Stimulated activated CD8-positive, alpha-beta memory T cell treated with anti-CD3 and anti-CD28 coated beads, Interleukin-7, amount 100 ng/mL, for 1 hour (primary cell): Measurements from ENCODE around the gene JADE2.

ENCODE experiments used
- DNase-seq, 2 donors: peaks; one replicate each; pipeline ENCODE4 v3.0.0-alpha.2; 2020; ENCODE audit warnings: low read depth in 2 of 2

The JADE2 gene

DNA sequence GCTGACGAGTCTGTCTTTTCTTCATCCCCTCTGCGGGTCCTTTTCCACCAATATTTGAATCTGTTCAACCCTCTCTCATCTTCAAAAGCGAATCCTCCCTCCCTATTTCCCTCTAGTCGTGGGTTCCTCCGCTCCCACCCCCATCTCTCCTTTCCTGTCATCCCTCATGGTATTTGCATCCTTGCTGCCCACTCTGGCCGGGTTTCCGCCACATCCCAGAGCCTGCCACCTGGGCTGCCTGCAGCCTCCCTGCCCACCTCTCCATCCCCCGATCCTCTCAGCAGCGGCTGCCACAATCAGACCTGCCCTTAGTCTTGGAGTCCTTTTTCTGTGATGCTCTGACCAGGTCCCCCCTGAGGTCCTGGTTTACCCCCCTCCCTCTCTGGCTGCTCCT lies 44.9 kb downstream of the JADE2 start:
- no peak for DNase-seq

DNA sequence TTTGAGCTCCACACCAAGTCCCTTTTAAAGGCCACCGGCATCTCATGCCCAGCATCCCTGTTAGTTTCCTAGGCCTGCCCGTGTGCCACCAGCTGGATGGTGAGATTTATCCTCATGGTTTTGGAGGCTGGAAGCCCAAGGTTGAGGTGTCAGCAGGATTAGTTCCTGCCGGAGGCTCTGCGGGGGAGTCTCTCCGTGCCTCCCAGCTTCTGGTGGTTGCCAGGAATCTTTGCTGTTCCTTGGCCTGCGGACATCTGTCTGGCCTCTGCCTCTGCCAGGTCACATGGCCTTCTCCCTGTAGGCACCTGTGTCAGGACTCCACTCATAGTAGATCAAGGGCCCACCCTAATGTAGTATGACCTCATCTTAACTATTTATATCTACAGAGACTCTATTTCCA lies 45.4 kb downstream of the JADE2 start:
- no peak for DNase-seq

DNA sequence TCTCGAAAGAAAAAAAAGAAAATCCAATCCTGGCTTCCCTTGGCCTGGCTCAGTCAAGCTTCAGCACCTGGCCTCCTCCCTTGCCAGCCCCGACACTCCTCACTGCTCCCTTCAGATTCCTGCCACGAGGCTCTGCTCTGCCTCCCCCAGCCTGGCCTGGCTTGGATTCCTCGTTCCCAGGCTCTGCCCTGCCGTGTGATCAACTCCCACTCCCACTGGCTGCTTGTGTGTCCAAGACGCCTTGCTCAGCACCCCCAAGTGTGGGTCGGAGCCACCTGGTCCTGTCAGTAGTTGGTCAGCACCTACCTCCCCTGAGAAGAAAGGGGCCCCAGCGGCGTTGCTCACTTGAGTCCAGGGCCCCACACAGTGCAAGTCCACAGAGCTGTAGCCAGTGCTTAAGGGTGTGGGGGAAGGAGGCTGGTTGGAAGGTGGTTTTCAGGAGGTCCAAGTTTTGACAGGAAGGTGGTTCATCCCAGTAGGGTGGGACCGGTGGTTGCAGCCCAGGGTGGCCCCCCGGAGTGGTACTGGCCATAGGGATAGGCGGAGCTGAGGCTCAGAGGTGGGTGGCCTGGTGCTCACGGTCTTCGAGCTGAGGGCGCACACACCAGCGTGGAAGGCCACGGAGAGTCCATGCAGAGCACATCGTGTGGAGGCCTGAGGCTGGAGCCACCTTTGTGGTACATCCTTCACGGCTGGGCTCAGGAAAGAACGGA lies 46.4 kb downstream of the JADE2 start:
- DNase-seq, result no peak

DNA sequence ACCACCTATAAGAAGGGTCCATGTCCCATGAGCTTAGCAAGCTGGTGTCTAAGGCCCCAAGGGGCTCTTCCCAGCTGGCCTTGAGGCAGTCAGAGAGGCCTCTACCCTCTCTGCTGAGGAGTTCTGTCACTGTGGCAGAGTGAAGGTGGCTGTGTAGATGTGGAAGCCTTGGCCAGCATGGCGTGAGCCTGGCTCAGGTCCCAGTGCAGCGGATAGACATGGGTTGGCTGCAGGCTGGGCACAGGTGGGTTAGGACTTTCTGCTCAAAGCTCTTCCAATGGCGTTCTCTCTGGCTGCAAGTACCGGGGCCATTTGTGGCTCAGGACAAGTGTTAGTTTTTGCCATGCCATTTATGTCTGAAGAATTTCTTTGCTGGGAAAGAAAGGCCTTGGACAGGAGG lies 47.3 kb downstream of the JADE2 start:
- DNase-seq, result no peak

DNA sequence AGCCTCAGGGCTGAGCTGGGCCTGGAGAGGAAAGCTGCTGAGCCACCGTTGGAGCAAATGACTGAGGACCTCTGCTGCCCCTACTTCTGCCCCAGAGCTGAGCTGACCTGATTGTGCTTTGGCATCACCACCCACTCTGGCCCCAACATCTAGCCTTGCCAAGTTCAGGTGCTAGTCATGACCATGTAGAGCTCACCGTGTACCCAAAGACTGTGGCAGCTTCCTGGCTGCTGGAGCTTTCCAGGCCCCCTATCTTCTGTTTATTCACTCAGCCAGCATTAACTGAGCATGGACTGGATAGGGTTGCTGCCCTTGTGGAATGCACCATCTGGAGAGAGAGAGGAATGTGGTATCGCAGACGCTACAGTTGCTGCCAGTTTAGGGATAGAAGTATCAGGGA lies 49.1 kb downstream of the JADE2 start:
- no peak for DNase-seq

DNA sequence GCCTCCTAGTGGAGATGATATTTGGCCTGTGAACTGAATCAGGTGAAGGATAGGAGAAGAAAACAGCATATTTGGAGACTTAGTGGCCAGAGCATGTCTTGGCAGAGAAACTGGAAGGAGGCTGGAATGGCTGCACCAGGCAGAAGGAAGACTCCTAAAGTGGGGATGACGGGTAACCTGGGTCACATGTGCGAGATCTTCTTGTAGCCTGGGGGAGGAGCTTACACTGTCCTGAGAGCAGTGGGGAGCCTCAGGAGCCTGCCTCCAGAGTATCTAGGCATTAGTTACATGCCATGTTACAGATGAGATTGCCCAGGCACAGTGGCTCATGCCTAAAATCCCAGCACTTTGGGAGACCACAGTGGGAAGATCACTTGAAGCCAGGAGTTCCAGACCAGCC lies 49.8 kb downstream of the JADE2 start:
- no peak for DNase-seq

DNA sequence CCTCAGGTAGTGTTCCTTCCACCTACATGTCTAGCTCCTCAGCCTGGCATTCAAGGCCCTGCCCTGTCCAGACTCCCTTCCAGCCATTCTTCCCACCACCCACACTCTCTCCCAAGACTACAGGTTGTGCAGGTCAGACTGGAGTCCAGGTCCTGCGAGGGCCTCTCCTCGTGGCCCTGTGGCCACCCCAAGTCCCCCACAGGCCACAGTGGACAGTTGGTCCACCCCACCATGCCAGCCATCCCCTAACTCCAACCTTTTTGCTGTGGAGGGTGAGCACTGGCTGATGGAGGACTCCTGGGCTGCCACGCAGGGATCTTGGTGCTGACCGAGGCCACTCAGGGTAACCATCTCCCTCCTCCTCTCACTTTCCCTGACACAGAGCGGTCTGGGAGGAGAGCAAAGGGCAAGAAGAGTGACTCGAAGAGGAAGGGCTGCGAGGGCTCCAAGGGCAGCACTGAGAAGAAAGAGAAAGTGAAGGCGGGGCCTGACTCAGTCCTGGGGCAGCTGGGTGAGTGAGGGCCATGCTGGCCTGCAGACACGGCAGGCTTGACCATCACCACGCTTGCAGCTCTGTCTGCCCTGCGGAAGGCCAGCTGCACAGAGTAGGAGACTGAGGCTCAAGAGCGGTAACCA lies 51.0 kb downstream of the JADE2 start:
- no peak for DNase-seq

DNA sequence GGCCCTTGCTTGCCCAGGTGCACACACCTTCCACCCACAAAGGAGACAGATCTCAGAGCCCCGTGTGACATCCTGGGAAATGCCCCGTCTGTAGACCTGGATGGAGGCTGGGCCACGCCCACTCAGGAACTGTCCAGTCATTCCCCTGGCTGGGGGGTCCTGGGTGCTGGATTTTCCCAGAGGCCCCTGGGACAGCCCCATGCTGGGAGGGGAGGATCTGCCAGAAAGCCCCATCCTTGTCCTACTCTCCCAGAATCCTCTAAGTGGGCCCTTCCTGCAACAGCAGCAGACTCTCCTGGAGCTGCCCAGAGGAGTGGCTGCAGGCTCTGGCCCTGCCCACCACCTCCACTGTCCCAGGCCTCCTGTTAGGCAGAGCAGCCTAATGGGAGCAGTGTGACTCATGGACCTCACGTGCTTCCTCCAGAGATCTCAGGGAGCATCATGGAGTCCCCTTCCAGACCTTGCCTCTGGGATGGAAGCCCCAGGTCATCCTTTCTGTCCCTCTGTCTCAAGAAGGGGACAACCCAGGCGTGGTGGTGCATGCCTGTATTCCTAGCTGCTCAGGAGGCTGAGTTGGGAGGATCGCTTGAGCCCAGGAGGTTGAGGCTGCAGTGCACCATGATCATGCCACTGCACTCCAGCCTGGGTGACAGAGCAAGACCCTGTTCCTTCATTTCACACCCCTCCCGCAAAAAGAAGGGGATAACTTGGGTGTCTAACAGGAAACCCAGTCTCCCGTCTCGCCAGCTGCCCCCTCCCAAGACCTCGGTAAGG lies 51.7 kb downstream of the JADE2 start:
- no peak for DNase-seq

DNA sequence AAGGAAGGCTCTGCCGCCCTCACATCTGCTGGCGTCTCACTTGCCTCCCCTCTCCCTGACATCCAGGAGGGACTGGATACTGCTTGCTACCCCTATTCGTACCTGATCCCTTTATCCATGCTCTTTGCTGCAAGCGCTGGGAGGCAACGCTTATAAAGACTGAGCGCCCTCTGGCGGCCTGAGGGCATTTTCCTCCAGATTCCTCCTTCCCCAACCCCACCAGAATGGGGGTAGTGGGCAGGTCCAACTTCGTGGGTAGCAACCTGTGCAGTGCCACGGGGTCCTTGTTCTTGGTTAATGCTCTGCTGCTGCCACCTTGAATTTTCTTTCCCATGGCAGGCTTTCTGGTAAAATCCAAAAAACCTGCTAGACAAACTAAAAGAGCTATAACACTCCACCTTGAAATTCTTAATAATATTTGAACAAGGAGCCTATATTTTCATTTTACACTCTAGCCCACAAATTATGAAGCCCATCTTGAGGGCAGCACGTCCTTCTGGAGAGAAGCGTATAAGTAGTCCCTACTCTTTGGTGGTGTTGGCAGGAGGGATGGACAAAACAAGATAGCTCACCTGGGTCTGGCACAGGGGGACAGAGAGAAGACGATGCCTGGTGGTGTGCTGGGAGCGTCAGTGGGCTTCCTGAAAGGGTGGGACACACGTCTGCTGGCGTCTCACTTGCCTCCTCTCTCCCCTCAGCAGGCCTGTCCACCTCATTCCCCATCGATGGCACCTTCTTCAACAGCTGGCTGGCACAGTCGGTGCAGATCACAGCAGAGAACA lies 52.5 kb downstream of the JADE2 start:
- peak; percentile 50 to 65 for DNase-seq

DNA sequence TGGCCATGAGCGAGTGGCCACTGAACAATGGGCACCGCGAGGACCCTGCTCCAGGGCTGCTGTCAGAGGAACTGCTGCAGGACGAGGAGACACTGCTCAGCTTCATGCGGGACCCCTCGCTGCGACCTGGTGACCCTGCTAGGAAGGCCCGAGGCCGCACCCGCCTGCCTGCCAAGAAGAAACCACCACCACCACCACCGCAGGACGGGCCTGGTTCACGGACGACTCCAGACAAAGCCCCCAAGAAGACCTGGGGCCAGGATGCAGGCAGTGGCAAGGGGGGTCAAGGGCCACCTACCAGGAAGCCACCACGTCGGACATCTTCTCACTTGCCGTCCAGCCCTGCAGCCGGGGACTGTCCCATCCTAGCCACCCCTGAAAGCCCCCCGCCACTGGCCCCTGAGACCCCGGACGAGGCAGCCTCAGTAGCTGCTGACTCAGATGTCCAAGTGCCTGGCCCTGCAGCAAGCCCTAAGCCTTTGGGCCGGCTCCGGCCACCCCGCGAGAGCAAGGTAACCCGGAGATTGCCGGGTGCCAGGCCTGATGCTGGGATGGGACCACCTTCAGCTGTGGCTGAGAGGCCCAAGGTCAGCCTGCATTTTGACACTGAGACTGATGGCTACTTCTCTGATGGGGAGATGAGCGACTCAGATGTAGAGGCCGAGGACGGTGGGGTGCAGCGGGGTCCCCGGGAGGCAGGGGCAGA lies 53.3 kb downstream of the JADE2 start:
- DNase-seq, result no peak

DNA sequence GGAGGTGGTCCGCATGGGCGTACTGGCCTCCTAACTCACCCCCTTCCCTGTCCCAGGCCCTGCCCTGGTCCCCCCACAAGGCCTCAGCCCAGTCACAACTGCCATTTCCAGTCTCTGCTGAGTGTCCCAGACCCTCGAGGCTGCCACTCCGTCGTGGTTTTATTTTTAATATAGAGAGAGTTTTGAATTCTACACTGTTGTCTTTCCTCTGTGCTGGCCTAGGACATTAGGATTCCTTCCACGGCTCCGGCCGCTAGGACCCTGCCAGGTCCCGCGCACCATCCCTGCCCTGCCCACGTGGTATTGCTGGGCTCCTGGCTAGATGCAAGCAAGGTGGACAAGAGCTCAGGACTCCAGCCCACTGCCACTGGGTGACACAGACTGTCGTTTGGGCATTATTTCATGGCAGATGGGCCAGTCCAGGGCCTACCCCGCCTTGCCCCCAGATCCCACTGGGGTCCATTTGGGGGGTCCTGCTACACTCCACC lies 53.9 kb downstream of the JADE2 start:
- no peak for DNase-seq

DNA sequence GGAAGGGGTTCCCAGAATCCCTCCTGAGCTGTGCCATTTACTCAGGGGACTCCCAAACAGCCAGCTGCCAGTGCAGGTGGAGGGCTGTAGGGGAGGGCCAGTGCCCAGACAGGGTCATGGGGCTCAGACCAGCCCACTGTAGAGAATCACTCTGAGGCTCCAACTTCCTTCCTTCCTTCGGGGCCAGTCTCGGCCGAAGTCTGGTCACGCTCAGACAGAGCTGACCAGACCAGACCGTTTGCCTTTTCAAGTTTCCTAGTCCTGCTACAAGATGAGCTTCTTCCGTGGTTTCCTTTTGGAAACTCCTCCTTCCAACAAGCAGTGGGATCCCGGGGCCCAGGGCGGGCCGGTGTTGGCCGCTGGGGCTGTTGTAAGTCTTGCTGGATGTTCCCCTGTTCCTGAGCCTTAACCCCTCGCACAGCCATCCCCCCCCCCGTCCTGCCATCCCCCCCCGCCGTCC lies 54.6 kb downstream of the JADE2 start:
- no peak for DNase-seq

DNA sequence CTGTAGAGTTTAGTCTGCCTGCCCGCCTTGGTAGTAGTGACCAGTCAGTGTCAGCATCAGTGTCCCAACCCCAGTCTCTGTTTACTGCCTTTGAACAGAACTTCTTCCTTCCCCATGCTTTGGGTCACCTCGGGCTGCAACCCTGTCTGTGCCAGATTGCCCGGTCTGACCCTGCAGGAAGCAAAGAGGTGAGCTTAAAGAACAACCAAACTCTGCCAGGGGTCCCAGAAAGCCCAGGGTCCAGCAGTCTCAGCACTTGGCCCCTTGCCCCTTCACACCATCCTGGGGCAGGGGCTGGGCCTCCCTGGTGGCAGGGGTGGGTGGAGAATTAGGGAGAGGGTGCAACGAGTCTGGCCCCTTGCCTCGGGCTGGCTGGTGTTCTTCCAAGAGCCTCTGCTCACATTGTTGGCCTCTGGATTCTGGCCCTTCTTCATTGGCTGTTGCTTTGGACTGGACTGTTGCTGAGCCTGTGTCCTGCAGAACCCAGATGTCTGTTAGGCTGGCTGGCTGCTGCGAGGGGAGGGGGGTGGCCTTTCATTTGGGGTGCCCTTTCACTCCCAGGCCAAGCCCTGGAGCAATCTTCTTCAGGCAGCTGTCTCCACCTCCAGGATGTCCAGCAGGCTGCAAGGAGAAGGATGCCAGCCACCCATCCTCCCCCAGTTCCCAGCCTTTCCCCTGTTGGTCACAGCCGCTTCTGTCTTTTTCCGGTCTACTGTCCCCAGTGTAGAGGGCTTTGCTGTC lies 55.9 kb downstream of the JADE2 start:
- DNase-seq, result no peak

DNA sequence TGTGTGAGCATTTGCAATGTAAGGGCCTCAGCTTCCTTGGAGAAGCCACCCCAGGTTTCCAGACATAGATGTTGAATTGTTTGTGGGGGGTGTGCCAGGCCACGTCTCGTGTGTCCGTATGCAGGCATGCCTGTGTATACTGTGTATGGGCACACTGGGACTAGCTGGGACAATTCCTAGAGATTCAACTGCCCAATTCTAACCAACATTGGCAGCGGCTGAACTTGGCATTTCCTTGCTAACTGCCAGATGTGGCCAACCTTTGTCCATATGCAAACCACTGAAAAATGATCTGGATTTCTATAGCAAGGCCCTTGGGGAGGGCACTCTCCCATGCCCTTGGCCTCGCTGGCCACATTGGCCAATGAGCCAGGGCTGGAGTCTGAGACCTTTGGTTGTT lies 56.8 kb downstream of the JADE2 start:
- no peak for DNase-seq

DNA sequence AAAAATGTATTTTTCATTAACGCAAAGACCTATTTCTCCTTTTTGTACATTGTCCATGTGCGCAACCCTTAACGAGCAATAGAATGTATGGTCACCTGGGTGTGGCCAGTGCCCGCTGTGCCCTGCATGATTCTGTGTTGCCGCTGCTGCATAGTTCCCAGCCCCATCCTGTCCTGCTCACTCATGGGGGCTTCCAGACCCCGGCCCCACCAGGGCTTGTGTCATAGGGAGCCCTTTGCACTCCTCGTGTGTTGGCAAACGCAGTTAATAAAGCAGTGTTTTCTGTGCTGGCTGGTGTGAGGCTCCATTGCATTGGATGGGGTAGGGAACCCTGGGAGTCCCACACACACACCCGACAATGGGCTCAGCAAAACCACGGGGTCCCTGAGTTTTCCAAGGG lies 57.5 kb downstream of the JADE2 start:
- DNase-seq, result no peak

DNA sequence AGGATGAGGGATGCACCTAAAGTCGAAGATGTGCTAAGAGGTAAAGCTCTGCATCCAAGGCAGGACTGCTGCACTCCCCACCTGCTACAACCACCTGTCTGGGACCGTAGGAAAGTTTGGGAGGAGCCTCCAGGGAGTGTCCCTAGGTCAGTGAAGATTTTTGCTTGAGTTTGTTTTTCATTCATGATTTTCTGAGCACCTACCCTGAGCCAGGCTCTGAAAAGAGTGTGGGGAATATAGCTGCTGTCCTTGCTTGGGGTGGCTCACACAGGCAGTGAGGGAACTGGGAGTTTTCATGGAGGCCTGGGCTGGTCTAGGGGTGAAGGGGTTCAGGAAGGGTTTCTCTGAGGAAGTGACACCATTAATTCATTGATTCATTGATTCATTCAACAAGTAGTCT lies 58.3 kb downstream of the JADE2 start:
- no peak for DNase-seq

DNA sequence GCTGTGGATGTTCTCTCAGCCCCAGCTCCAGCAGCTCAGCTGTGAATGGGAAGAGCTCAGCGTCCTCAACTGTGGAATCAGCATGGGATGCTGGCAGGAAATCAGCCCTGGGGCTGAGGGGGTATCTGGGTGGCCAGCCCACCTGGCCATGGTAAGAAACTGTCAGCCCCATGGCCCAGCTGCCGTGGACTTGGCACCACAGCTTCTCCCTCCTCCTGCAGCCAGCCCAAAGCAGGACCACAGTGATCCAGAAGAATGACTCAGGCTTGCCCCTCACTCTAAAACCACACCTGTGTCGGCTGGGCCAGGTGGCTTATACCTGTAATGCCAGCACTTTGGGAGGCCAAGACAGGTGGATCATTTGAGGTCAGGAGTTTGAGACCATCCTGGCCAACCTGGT lies 59.2 kb downstream of the JADE2 start:
- no peak for DNase-seq

DNA sequence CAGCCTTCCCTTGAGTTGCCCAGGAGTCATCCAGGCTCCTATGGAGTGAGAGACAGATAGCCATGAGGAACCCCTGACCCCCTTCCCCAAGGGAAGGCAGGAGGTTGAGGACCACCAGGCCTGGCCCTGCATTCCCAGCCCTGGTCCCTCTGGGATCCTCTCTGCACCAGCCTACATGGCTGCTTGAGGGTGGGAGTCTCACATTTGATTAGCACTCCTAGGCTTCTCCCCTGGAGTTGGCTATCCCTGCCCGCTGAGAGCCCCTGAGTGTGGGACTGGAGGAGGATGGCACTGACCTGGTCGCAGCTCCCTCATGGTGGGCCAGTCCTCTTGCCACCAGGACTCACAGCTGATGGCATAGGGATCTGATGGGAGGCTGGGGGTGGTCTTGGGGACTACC lies 60.5 kb downstream of the JADE2 start:
- DNase-seq, result no peak

DNA sequence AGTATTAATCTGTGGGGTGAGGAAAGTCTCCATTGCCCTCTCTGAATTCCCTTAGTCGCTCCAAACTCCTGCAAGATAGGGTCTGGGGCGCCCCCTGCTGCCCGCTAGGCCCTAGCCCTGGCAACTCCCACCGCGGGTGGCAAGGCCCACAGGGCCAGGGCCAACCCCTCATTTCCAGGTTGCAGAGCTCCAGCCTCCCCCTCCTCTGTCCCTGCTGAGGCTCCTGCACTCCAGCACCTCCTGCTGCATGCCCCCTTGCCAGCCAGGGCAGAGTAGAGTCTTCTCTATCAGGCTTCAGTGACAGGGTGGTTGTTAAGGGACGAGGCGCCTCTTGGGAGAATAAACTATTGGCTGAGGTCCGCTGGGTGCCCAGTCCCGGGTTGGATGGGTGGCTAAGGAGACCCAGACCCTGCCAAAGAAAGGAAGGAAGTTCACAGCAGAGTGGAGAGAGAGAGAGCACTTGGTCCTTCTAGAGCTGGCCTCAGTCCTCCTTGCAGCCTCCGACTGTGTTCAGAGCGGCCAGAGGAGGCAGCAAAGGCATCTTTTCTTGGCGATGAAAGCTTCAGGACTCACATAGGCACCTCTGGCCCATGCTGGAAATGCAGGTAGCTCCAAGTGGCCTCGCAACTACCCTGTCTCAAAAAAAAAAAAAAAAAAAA lies 61.5 kb downstream of the JADE2 start:
- DNase-seq, result peak; percentile 44 to 71

DNA sequence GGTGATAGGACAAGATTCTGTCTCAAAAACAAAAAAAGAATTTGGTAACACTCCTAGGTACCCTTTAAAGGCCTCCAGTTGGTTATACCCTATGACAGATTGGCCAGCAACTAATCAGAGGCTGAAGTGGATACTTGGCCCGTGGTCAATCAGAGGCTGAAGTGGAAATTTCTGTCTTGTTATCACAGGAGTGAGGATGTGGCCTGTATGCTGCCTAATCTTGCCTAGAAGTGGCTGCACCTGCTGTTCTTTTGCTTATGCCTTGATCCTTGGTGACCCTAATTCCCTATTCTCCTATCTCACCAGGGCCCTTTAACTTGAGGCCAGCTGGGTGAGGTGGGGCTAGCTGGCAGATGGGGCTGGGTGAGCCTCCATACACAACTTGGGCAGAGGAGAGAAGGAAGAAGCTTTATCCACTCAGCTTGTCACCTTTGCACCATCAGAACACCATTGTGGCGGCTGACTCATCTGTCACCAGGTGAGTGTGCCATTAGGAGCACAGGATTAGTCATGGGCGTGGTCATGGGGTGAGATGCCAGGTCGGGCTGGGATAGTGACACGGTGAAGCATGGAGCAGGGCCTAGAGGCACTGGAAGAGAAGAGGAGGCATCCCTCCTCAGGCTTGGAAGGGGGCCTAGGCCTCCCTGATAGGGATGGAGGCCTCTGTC lies 65.7 kb downstream of the JADE2 start:
- DNase-seq, result no peak
